ENCODE results near the gene CSTPP1.

DNA sequence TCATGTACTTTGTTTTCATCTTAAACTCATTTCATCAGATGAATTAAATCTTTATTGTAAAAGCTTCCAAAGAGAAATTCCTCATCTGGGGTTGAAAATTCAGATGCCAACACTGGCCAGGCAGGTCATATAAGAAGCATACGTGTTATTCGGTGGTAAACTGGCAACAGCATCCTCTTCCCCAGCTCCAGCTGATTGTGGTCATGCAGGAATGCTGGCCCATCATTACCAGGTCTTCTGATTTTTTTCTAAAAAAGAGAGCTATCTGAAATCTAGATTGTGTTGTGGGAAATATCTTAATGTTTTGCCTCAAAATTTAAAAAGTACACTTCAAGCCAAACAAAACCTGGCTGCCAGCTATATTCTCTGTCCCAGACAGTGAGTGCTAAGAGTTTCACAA, 186.5 kb downstream of the CSTPP1 start:
- TF ChIP-seq, protein P1, sequence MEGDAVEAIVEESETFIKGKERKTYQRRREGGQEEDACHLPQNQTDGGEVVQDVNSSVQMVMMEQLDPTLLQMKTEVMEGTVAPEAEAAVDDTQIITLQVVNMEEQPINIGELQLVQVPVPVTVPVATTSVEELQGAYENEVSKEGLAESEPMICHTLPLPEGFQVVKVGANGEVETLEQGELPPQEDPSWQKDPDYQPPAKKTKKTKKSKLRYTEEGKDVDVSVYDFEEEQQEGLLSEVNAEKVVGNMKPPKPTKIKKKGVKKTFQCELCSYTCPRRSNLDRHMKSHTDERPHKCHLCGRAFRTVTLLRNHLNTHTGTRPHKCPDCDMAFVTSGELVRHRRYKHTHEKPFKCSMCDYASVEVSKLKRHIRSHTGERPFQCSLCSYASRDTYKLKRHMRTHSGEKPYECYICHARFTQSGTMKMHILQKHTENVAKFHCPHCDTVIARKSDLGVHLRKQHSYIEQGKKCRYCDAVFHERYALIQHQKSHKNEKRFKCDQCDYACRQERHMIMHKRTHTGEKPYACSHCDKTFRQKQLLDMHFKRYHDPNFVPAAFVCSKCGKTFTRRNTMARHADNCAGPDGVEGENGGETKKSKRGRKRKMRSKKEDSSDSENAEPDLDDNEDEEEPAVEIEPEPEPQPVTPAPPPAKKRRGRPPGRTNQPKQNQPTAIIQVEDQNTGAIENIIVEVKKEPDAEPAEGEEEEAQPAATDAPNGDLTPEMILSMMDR (IDR thresholded peaks at IDR 0.05) = no peak
- no peak for TF ChIP-seq POLR2A (IDR thresholded peaks at IDR 0.05)

All from lower leg skin (tissue), 3 donors.